Measurements from ENCODE around the gene IFNAR1.

DNA sequence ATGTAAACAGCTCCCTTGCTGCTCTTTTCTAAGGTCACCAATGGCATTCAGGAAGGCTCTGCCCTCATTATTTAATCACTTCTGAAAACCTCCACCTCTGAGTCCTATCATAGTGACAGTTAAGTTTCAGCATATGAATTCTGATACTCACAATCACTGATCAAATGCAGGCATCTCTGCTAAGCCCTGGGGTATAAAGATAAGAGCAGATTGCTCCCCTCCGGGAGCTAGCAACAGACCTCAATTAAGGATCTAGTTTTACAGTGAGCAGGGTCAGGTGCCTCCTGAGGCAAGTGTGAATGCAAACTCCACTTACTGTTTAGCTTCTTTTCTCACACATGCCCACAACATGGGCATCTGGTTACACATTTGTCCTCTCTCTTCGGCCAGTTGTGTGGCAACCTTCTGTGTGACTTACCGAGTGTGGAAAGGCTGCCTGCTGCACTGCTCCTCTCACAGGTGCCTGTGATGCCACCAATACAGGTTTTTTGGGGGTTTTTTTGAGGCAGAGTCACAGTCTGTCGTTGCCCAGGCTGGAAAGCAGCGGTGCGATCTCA is 43.6 kb upstream of the IFNAR1 start:
- TF ChIP-seq EZH2 (IDR thresholded peaks at IDR 0.05; ENCODE audit: borderline replicate concordance, low read length) = no peak
- TF ChIP-seq, protein P1, sequence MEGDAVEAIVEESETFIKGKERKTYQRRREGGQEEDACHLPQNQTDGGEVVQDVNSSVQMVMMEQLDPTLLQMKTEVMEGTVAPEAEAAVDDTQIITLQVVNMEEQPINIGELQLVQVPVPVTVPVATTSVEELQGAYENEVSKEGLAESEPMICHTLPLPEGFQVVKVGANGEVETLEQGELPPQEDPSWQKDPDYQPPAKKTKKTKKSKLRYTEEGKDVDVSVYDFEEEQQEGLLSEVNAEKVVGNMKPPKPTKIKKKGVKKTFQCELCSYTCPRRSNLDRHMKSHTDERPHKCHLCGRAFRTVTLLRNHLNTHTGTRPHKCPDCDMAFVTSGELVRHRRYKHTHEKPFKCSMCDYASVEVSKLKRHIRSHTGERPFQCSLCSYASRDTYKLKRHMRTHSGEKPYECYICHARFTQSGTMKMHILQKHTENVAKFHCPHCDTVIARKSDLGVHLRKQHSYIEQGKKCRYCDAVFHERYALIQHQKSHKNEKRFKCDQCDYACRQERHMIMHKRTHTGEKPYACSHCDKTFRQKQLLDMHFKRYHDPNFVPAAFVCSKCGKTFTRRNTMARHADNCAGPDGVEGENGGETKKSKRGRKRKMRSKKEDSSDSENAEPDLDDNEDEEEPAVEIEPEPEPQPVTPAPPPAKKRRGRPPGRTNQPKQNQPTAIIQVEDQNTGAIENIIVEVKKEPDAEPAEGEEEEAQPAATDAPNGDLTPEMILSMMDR (conservative IDR thresholded peaks at IDR 0.05 in 1 of 2, IDR thresholded peaks at IDR 0.05 in 1 of 2; ENCODE audit: extremely low read depth in 1 of 2, insufficient read depth in 1 of 2, low read depth in 1 of 2, low read length in 2 of 2) = no peak

Data from mammary epithelial cell (primary cell).